HK-2 (cell line): ENCODE data around the gene ULK4.
"Not testable (repeated sequence)": the region's sequence is repeated elsewhere in the genome, so short reads cannot be mapped to it uniquely, and the experiment has no call there.

ENCODE experiments used
- DNase-seq: peaks from one replicate; pipeline ENCODE4 v3.0.0-alpha.2; 2018; ENCODE audit not compliant: unreplicated experiment

The ULK4 gene

DNA sequence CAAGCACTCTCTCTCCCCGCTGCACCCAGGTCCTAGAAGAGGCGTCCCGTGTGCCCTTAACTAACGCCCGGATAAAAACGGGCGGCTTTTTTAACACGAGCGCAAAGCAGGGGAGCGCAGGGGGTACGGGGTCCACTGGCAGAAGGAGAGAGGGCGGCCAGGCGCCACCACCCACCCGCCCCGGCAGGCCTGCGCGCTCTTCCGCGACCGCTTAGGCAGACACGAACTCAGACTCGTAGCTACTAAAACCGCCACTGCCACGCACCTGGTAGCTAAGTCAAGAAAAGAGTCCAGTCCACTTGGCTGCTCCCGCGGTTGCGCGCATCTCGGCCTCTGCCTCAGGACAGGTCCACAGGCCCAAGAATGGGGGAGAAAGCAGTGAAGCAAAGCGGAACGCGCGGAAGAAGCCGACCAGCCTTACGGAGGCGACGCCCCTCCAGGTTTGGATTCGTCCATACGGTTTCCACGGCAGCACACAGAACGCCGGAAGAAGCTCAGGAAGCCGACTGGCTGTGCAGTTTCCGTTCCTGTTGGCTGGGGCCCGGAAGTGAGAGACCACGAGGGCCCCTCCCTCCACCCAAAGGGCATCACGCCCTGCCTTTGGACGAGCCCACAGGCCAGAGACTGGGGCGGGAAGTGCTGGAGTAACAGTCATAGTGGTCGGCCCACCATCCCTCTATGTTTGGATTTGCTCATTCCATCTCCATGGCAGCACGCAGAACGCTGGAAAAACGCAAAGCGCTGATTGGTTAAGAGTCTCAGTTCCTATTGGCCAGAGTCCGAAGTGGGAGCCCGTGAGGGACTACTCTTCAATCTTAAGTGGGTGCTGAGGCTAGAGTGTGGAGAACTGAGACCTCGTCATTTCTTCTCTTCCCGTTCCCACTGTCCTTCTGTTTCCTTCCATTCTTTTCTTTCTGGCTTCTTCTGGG is at the start of gene ULK4:
Gene ULK4 (minus strand): TSS at position 353 of the 929 bp plus-strand sequence. CDS start 7,344 bp downstream, outside the sequence.
- DNase-seq: peak; percentile 96

DNA sequence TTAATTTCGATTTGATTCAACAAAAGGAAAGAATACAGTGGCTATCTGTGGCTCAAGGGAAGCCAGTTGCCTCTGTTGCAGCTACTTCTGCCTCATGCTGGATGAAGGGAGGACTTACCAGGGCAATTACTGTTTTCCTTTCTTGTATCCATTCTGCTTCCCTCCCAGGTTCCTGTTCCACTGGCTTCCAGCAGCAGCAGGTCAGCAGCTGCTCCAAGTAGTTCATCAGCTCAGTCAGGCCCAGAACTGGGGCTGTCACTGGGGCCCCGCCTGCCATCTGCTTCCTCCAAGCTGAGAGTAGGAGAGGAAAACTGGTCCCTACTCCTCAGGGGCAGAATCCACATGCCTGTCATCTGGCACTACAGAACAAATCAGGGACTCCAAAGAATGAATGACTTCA is 48.6 kb upstream of the ULK4 start:
- DNase-seq: no peak

DNA sequence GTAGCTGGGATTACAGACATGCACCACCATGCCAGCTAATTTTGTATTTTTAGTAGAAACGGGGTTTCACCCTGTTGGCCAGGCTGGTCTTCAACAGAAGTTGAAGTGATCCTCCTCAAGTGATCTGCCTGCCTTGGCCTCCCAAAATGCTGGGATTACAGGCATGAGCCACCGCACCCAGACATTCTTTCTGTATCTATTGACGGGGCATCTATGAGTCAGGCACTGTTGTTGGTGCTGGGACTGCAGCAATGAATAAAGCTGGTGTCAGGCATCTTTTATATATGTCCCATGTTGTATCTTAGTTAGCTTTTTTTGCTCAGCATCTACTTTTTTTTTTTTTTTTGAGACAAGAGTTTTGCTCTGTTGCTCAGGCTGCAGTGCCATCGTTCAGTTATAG is 47.6 kb upstream of the ULK4 start:
- DNase-seq: no peak

DNA sequence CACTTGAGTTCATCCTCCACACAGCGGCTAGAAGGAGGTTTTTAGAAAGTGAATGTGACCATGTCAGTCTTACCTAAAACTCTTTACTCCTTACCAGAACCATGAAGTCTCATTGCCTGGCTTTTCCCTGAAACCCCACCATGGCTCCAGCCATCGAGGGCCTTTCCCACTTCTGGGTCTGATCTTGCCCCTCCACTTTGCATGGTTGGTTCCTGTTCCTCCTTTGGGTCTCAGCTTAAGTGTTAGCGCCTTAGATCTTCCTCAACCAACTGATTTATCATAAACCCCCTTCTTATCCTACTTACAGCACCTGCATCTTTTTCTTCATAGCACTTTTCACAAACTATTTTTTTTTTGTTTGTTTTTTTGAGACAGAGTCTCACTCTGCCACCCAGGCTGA is 45.9 kb upstream of the ULK4 start:
- DNase-seq: no peak

DNA sequence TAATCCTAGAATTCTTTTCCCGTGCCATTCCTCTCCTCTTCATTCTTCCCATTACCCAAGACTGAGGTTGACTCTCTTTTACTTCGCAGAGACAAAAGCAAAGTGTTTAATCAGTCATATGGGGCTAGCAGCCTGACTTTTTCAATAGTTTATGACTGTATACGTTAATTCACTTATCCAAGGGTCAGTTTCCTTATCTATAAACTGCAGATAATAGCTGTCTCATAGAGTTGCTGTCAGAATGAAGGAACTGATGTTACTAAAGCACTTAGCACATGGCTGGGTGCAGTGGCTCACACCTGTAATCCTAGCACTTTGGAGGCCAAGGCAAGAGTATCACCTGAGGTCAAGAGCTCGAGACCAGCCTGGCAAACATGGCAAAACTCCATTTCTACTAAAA is 43.5 kb upstream of the ULK4 start:
- DNase-seq: no peak

DNA sequence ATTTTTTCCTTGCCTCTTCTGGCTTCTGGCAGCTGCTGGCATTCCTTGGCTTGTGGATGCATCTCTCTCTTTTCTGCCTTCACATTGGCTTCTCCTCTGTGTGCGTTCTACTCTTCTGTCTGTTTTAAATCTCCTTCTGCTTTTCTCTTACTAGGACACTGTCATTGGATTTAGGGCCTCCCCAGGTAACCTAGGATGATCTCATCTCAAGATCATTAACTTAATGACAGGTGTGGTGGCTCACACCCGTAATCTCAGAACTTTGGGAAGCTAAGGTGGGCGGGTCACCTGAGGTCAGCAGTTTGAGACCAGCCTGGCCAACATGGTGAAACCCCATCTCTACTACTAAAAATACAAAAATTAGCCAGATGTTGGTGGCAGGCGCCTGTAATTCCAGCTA is 40.9 kb upstream of the ULK4 start:
- DNase-seq: no peak

DNA sequence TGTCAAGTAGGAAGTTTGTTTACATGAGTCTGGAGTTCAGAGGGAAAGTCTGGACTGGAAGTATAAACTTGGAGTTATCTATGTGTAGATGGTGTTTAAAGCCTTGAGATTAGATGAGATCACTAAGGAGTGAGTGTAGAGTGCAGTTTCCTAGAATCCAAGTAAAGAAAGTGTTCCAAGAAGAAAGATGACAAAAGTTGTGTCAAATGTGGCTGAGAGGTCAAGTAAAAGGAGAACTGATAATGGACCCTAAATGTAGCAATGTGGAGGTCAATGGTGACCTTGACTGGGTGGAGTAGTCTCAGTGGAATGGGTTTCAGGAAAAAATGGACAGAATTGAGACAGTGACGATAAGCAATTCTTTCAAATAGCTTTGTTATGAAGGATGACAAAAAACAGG is 39.9 kb upstream of the ULK4 start:
- no peak for DNase-seq

DNA sequence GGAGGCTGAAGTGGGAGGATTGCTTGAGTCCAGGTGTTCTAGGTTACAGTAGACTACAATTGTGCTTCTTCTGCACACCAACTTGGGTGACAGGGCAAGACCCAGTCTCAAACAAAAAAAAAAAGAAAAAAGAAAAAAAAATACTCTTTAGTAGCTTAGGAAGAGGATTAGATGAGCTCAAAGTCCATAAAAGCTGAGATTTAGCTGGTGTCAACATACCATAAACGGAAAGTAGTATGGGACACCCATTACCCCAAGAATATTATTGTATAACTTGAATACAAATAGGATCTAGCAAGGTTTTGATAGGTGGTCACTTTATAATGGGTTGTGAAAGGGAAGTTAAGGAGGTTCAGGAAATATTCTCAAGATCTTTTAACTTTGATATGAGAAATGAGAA is 38.0 kb upstream of the ULK4 start:
- DNase-seq: no peak

DNA sequence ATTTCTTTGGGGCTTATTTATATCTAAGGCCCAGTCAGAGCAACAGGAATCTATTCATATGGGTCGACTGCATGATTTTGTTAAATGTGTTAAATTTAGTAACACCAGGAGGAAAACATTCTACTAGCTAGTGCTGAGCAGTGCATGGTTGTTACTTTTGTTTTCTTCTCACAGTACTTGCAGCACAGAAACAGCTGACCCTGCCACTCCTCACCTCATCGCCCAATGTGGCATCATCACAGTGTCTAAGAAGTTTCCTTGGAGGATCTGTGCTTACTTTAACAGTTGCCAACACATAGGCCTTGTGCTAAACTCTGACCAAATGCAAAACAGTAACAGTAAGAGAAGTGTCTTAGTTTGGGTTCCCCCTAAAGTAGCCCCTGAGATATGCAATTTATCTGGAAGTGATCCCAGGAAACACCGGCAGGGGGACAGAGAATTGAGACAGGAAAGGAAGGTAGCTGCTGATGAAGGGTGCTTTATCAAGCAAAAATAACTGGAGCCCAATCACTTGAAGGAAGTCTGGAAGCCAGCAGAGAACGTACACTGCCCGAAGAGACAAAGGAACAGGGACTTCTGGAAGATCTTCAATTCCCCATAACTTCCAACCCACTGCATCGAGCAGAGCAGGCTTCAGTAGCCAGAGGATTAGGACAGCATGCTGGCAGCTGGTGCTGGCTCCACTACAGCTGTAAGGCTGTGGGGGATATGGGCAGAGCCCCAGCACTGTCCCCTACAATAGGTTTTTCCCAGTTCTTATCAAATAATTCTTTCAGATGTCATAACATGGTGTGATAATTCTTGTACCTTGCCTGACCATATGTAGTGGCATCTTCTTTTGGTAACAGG is 36.0 kb upstream of the ULK4 start:
- DNase-seq: no peak

DNA sequence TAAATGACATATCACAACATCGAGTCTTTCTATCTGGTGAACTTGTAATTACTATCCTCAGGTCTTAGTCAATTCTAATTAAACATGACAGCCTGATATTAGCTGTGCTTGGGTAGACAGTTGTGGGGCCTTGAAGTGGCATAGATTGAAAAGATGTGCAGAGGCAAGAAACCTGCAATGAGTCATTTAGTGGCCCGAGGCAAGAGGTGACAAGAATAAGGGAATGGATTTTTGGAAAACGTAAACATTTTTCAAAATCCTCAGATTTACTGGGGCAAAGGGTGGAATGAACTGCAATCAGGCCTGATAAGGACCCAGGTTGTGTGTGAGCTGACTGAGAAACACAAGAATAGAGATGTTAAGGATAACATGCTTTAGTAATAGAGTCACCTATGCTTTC is 29.5 kb upstream of the ULK4 start:
- no peak for DNase-seq

DNA sequence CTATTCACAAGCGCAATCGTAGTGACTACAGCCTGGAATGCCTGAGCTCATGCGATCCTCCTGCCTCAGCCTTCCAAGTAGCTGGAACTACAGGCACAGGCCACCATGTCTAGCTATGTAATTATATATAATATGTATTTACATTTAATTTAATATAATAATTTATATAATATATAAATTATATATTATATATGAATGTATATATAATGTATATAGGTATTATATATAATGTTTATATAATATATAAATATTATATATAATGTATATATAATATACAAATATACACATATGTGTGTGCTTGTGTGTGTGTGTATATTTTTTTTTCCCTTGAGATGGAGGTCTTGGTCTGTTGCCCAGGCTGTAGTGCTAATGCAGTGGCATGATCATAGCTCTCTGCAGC is 27.6 kb upstream of the ULK4 start:
- DNase-seq: no peak

DNA sequence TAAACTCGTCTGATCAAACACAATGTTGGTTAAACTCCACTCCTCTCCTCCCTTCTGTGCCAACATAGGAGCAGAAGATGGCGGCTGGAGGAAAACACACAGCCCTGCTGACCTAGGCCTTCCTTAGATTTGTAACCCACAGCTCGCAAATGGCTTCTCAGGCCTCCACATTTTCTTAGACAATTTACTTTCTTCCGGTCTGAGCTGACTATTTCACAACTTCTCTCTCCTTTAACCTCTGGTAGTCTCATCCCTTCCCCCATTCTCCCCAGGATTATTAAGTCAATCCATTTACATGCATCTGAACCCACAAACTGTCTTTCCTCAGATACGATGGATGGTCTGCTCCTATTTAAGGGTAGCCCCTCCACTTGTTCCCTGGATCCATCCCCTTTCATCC is 25.7 kb upstream of the ULK4 start:
- no peak for DNase-seq

DNA sequence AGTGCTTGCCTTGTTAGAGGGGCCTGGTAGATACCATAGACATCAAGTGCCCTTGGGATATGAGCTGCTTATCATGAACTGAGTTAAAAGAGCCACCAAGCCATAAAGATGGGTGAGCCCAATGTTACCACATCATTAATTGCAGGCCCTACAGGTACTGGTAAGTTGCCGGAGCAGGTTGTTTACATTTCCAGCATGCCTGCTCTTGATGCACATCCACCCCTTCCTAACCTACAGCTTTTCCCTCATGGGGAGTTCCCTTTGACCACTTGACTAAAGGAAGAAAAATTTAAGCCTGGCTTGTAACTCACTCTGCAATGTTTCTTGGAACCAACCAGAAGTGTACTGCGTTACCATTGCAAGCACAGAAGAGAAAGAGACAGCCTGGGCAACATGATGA is 24.7 kb upstream of the ULK4 start:
- DNase-seq: no peak

DNA sequence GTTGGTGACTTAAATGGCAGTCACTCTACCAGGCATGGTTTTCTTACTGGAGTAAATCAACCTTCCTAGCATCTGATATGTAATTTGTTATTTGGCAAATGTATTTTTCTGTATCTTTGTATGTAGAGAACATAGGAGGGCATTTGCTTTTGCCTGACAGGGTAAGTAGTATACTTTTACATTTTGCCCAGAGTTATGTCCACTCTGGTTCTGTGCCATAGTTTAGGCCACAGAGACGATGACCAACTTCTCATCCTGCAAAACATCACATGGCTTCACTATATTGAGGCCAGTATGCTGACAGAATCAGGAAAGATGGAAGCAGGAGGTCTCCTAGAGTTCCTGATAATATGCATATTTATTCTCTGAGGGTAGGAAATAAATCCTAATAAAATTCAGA is 23.1 kb upstream of the ULK4 start:
- DNase-seq: no peak

DNA sequence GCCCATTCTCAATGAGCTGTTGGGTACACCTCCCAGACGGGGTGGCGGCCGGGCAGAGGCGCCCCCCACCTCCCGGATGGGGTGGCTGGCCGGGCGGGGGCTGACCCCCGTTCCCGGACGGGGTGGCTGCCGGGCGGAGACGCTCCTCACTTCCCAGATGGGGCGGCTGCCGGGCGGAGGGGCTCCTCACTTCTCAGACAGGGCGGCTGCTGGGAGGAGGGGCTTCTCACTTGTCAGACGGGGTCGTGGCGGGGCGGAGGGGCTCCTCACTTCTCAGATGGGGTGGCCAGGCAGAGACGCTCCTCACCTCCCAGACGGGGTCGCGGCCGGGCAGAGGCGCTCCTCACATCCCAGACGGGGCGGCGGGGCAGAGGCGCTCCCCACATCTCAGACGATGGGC is 21.2 kb upstream of the ULK4 start:
- not testable (repeated sequence) for DNase-seq

DNA sequence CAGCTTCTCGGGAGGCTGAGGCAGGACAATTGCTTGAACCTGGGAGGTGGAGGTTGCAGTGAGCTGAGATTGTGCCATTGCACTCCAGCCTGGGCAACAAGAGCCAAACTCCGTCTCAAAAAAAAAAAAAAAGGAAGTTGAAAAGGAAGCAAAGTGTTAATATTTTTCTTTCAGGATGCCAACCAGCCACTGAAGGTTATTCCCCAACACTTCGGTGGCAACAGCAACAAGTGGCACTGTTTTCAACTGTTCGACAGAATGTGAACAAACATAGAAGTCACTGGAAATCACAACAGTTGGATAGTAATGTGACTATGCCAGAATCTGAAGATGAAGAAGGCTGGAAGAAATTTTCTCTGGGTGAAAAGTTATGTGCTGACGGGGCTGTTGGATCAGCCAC is 15.5 kb upstream of the ULK4 start:
- not testable (repeated sequence) for DNase-seq

DNA sequence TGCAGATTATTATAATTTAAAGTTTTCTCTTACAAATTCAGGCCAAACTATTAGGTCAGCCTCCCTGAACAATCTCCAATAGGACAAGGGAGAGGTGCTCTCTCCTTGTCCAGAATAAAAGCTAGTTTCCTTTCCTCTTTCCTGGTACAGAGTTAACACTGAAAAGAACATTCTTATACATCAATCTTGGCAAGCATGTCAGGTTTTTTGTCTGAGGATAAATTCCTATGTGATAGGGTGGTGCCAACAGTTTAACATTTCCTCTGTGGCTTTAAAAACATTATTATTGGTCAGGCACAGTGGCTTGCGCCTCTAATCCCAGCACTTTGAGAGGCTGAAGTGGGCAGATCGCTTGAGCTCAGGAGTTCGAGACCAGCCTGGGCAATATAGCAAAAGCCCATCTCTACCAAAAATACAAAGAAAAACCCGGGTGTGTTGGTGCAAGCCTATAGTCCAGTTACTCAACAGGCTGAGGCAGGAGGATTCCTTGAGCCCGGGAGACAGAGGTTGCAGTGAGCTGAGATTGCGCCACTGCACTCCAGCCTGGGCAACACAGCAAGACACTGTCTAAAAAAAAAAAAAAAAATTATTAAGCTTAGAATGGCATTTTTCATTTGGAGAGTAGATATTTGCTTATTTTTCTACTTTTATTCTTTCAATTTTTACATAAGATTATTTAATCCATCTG is 13.7 kb upstream of the ULK4 start:
- no peak for DNase-seq

DNA sequence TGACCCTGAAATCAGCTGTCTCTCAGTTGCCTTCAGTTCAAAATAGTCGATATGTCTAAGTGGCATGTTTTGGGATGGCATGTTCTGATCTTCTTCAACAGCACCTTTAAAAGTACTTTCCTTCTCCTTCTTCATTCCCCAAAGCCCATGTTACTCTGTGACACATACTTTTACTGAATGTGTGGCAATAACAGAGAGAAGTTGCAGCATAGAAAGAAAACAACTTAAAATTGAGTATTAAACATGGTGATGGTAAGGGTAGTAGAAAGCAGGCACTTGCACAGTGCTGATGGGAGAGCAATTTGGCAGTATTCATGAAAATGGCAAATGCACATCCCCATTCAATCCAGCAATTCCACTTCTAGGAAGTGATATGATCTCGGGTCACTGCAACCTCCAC is 12.3 kb upstream of the ULK4 start:
- no peak for DNase-seq

DNA sequence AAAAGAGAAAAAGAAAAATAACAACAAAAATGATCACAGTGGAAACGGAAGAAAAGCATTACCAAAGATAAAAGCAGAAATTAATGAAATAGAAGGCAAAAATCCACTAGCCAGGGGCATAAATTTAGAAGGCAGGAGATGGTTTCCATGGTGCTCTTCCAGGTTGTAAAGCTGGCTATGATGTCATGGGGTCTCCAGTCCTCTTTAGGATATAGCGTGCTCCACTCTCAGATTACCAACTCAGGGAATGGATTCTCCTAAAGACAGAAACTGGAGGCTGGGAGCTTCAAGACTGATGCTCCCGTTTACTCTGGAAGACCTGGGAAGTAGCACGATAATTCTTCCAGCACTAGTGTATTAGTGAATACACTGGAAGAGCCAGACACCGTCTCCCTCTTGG is 10.9 kb upstream of the ULK4 start:
- no peak for DNase-seq

DNA sequence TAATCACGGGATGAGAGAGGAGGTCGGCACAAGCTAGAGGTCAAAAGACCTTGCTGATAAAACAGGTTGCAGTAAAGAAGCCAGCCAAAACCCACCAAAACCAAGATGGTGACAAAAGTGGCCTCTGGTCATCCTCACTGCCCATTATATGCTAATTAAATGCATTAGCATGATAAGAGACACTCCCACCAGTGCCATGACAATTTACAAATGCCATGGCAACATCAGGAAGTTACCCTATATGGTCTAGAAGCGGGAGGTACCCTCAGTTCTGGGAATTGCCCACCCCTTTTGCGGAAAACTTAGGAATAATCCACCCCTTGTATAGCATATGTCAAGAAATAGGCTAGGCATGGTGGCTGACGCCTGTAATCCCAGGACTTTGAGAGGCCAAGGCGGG is 4.3 kb upstream of the ULK4 start:
- DNase-seq: no peak

DNA sequence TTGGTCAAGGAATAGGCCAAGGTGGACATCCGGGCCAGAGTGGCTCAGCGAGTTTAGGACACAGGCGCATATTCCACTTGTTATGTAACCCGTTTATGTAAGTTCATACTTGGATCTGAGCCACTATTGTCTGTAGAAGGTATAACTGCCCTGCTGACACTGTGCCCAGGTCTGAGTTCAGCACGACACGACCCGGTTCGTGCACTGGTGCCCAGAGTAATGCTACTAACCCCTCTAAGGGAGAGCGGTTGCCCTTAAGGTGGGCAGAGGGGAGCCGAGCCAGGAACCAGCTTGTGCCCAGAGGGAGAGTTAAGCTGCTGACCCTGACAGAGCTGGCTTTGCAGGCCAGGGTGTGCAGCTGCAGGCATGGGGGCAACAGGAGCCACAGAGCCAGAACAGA is 1.9 kb upstream of the ULK4 start:
- DNase-seq: no peak
